HG02973 (cell line): ENCODE results near the gene NHLRC2.

Source experiments
- ATAC-seq: cut with Tn5 transposase; IDR thresholded peaks from one replicate; pipeline ENCODE4 v1.9.1; 2021; ENCODE audit warnings: moderate library complexity; ENCODE audit not compliant: unreplicated experiment

Gene NHLRC2

GRCh38 chr10:113905756-113906155 is 51.3 kb downstream of the NHLRC2 start:
- no peak for ATAC-seq

GRCh38 chr10:113907166-113907565 is 52.7 kb downstream of the NHLRC2 start:
- ATAC-seq, result no peak

GRCh38 chr10:113908236-113908635 is 53.8 kb downstream of the NHLRC2 start:
- no peak for ATAC-seq

GRCh38 chr10:113911113-113911512 is 56.7 kb downstream of the NHLRC2 start:
- ATAC-seq, result no peak

- ATAC-seq, result no peak
Observed at GRCh38 chr10:113911839-113912238, 57.4 kb downstream of the NHLRC2 start.

GRCh38 chr10:113912582-113912981 is 58.1 kb downstream of the NHLRC2 start:
- no peak for ATAC-seq

- ATAC-seq, result no peak
Observed at GRCh38 chr10:113914956-113915355, 60.5 kb downstream of the NHLRC2 start.

GRCh38 chr10:113915540-113915939 is 61.1 kb downstream of the NHLRC2 start:
- ATAC-seq, result no peak

- ATAC-seq, result no peak
Observed at GRCh38 chr10:113916053-113916452, 61.6 kb downstream of the NHLRC2 start.

GRCh38 chr10:113917636-113918035 is 63.2 kb downstream of the NHLRC2 start:
- no peak for ATAC-seq

GRCh38 chr10:113920114-113920513 is 65.7 kb downstream of the NHLRC2 start:
- ATAC-seq, result no peak

GRCh38 chr10:113920875-113921274 is 66.4 kb downstream of the NHLRC2 start:
- no peak for ATAC-seq

GRCh38 chr10:113921561-113922370 is 67.3 kb downstream of the NHLRC2 start:
- no peak for ATAC-seq

GRCh38 chr10:113922787-113923570 is 68.5 kb downstream of the NHLRC2 start:
- no peak for ATAC-seq

- no peak for ATAC-seq
Observed at GRCh38 chr10:113924186-113924585, 69.7 kb downstream of the NHLRC2 start.

GRCh38 chr10:113924664-113925063 is 70.2 kb downstream of the NHLRC2 start:
- ATAC-seq, result no peak

GRCh38 chr10:113927440-113927839 is 73.0 kb downstream of the NHLRC2 start:
- ATAC-seq, result no peak

GRCh38 chr10:113928830-113929229 is 74.4 kb downstream of the NHLRC2 start:
- no peak for ATAC-seq

GRCh38 chr10:113929522-113929921 is 75.1 kb downstream of the NHLRC2 start:
- no peak for ATAC-seq

- no peak for ATAC-seq
Observed at GRCh38 chr10:113930482-113931057, 76.1 kb downstream of the NHLRC2 start.

GRCh38 chr10:113932854-113933253 is 78.4 kb downstream of the NHLRC2 start:
- no peak for ATAC-seq
